HepG2 (cell line): ENCODE data around the gene FCER1G. TPM values are rescaled to one million over a fixed set of nuclear protein-coding genes. Genes with fewer than 3 reads are reported as not detected.
A peak's percentile ranks its signal among the peaks of the same experiment; 100 is the strongest.

Source experiments
- BORCS8-MEF2B ChIP-seq: sonication (generic); formaldehyde crosslinking; IDR thresholded peaks from 2 replicates; pipeline ENCODE4 v1.8.0; 2022; ENCODE audit warnings: mild to moderate bottlenecking, missing genetic modification reagents
- CBX1 ChIP-seq: IDR thresholded peaks from one replicate; pipeline ENCODE4 v1.6.1; 2016; ENCODE audit warnings: antibody characterized with exemption, low read depth
- GATA4 ChIP-seq: sonication (generic); IDR thresholded peaks from 2 replicates; pipeline ENCODE4 v1.6.1; 2016; ENCODE audit warnings: antibody characterized with exemption, low read depth, borderline replicate concordance
- GRHL1 ChIP-seq: sonication (generic); formaldehyde crosslinking; conservative IDR thresholded peaks from 2 replicates; pipeline ENCODE4 v1.8.0; 2022; ENCODE audit warnings: missing genetic modification reagents
- GTF2F1 ChIP-seq: fragments of 150-350 bp; IDR thresholded peaks from 2 replicates; pipeline ENCODE4 v1.6.1; 2014; ENCODE audit warnings: low read length
- HCFC1 ChIP-seq: fragments of 150-350 bp; IDR thresholded peaks from 2 replicates; pipeline ENCODE4 v1.6.1; 2014; ENCODE audit warnings: low read depth, low read length
- KLF12 ChIP-seq: sonication (generic); formaldehyde crosslinking; IDR thresholded peaks from 2 replicates; pipeline ENCODE4 v1.4.0; 2020; ENCODE audit warnings: missing genetic modification reagents, borderline replicate concordance
- KLF15 ChIP-seq: sonication (generic); formaldehyde crosslinking; IDR thresholded peaks from 2 replicates; pipeline ENCODE4 v1.8.1; 2023; ENCODE audit warnings: borderline replicate concordance, mild to moderate bottlenecking, inconsistent platforms, missing genetic modification reagents, mixed read lengths
- MTF1 ChIP-seq: sonication (generic); formaldehyde crosslinking; IDR thresholded peaks from 2 replicates; pipeline ENCODE4 v1.5.0; 2020; ENCODE audit warnings: missing genetic modification reagents
- NR2C2 ChIP-seq: sonication (generic); formaldehyde crosslinking; IDR thresholded peaks from 2 replicates; pipeline ENCODE4 v1.4.0; 2020; ENCODE audit warnings: missing genetic modification reagents, mild to moderate bottlenecking, moderate library complexity, borderline replicate concordance
- TRIM24 ChIP-seq: sonication (generic); formaldehyde crosslinking; IDR thresholded peaks from 2 replicates; pipeline ENCODE4 v1.8.0; 2022; ENCODE audit warnings: mild to moderate bottlenecking, missing genetic modification reagents
- ZBTB49 ChIP-seq: sonication (generic); formaldehyde crosslinking; IDR thresholded peaks from 2 replicates; pipeline ENCODE4 v1.4.0; 2020; ENCODE audit warnings: missing genetic modification reagents, borderline replicate concordance
- ZEB1 ChIP-seq: IDR thresholded peaks from 2 replicates; pipeline ENCODE4 v1.6.1; 2012; ENCODE audit warnings: mild to moderate bottlenecking, low read depth, inconsistent platforms; ENCODE audit not compliant: insufficient replicate concordance
- ZKSCAN5 ChIP-seq: sonication (generic); formaldehyde crosslinking; IDR thresholded peaks from 2 replicates; pipeline ENCODE4 v1.5.1; 2020; ENCODE audit warnings: mild to moderate bottlenecking, missing genetic modification reagents
- ZNF160 ChIP-seq: sonication (generic); formaldehyde crosslinking; IDR thresholded peaks from 2 replicates; pipeline ENCODE4 v1.8.0; 2022; ENCODE audit warnings: mild to moderate bottlenecking, inconsistent platforms, missing genetic modification reagents
- ZNF20 ChIP-seq: sonication (generic); formaldehyde crosslinking; IDR thresholded peaks from 2 replicates; pipeline ENCODE4 v1.4.0; 2020; ENCODE audit warnings: mild to moderate bottlenecking, moderate library complexity, missing genetic modification reagents
- ZNF280D ChIP-seq: sonication (generic); formaldehyde crosslinking; IDR thresholded peaks from 2 replicates; pipeline ENCODE4 v1.5.1; 2020; ENCODE audit warnings: mild to moderate bottlenecking, missing genetic modification reagents
- ZNF468 ChIP-seq: sonication (generic); formaldehyde crosslinking; IDR thresholded peaks from 2 replicates; pipeline ENCODE4 v1.8.0; 2022; ENCODE audit warnings: mild to moderate bottlenecking, moderate library complexity, missing genetic modification reagents
- ZNF724P ChIP-seq: sonication (generic); formaldehyde crosslinking; IDR thresholded peaks from 2 replicates; pipeline ENCODE4 v1.8.0; 2022; ENCODE audit warnings: missing genetic modification reagents, borderline replicate concordance
- polyA plus RNA-seq, 8 experiments: library from polyadenylated mRNA; depleted of rRNA in 3 of 8; stranded (reverse) in 7 of 8; unstranded in 1 of 8; fragments of >200 nt; fragmentation: Illumina TruSeq in 4 of 8; extraction: Trizol in 4 of 8; gene quantifications; 2 replicates each; pipeline versions ENCODE4 v1.2.1 to v1.2.3, GENCODE V29; 2011 to 2016; ENCODE audit warnings: low read depth in 4 of 8, missing spikeins in 1 of 8, mixed read lengths in 1 of 8; ENCODE audit not compliant: insufficient read depth in 1 of 8
- total RNA-seq, 5 experiments: library from RNA; depleted of rRNA; stranded (reverse); fragments of >200 nt; fragmentation: Illumina TruSeq; extraction: Trizol; gene quantifications; 2 replicates each; pipeline ENCODE4 v1.2.3, GENCODE V29; 2016; ENCODE audit warnings: low read depth in 1 of 5

FCER1G gene
- total and polyA plus RNA-seq, 2 of the 13 experiments (the other 11 are each of a cell fraction or from before 2014, with no cell fraction given) = 1.3 to 6.4 TPM

- TF ChIP-seq GATA4 (peak; percentile 59; the same call in 1 of the 2 replicates), ZNF280D (CRISPR knock-in tag) (peak; percentile 41; the same call in 1 of the 2 replicates), CBX1 (no peak), MTF1 (no peak), ZKSCAN5 (CRISPR knock-in tag) (no peak), KLF15 (no peak; the same call in 1 of the 2 replicates), HCFC1 (peak; percentile 49; the same call in 1 of the 2 replicates), GRHL1 (CRISPR knock-in tag) (no peak), GTF2F1 (no peak), BORCS8-MEF2B (peak; percentile 59), ZNF468 (peak; percentile 47; the same call in 1 of the 2 replicates), ZEB1 (no peak), ZNF160 (peak; percentile 85), NR2C2 (CRISPR knock-in tag) (peak; percentile 78), TRIM24 (CRISPR knock-in tag) (no peak), ZNF724P (CRISPR knock-in tag) (no peak), KLF12 (0 out of 2 replicates have a peak, but pooled peaks have one; percentile 22), ZBTB49 (CRISPR knock-in tag) (0 out of 2 replicates have a peak, but pooled peaks have one; percentile 66), ZNF20 (CRISPR knock-in tag) (no peak)
Observed at GRCh38 chr1:161177112-161177935, 37.8 kb upstream of the FCER1G start, which contains the start of gene B4GALT3 (continued).
